ENCODE results near the gene CREG1. TPM values are rescaled to one million over a fixed set of nuclear protein-coding genes. Genes with fewer than 3 reads are reported as not detected.

CREG1 gene
- 83.0 and 192 TPM in 2 replicates for total RNA-seq

GRCh38 chr1:167553136-167554027 lies at the start of gene CREG1:
CREG1 (minus strand) TSS chr1:167553762.

GRCh38 chr1:167518331-167518700 lies 35.2 kb downstream of the CREG1 start, which contains the start of gene CD247:
CD247 (minus strand) TSS chr1:167518529; CDS start chr1:167518465, 64 bp downstream.

Other genes starting within 250 kb of the CREG1 start
- gene CD247, start 35.2 kb downstream of the CREG1 start, total RNA-seq: 0.14 TPM in 1 of 2 replicates, not detected in the other
- gene RCSD1, start 76.5 kb upstream of the CREG1 start, total RNA-seq: under 0.01 TPM in 1 of 2 replicates, not detected in the other
- gene MPZL1, start 168.2 kb upstream of the CREG1 start, total RNA-seq: 78.6 and 134 TPM in 2 replicates